ENCODE measurements around the gene TCN1.
A peak's percentile ranks its signal among the peaks of the same experiment; 100 is the strongest.
"Not testable (repeated sequence)": the region's sequence is repeated elsewhere in the genome, so short reads cannot be mapped to it uniquely, and the experiment has no call there.

TCN1 gene

GRCh38 chr11:59857439-59858434 is 8.6 kb downstream of the TCN1 start:
- DNase-seq: no peak

- no peak for DNase-seq
These were observed 11.4 kb downstream of the TCN1 start for GRCh38 chr11:59854871-59855270.

GRCh38 chr11:59851416-59851815 is 14.9 kb downstream of the TCN1 start:
- not testable (repeated sequence) for DNase-seq

- DNase-seq: not testable (repeated sequence)
These were observed 16.7 kb downstream of the TCN1 start for GRCh38 chr11:59849551-59849950.

- no peak for DNase-seq
These were observed 17.2 kb downstream of the TCN1 start for GRCh38 chr11:59849129-59849528.

GRCh38 chr11:59848439-59848838 is 17.8 kb downstream of the TCN1 start:
- DNase-seq: not testable (repeated sequence)

GRCh38 chr11:59847626-59848025 is 18.7 kb downstream of the TCN1 start:
- DNase-seq: no peak

GRCh38 chr11:59846556-59846955 is 19.7 kb downstream of the TCN1 start:
- no peak for DNase-seq

GRCh38 chr11:59845399-59845798 is 20.9 kb downstream of the TCN1 start, which contains the start of gene CBLIF:
TSS of gene CBLIF (minus strand) at chr11:59845499. CDS start at chr11:59845453, 46 bp downstream.
- no peak for DNase-seq

- no peak for DNase-seq
These were observed 24.0 kb downstream of the TCN1 start for GRCh38 chr11:59842316-59842715.

- no peak for DNase-seq
These were observed 24.8 kb downstream of the TCN1 start for GRCh38 chr11:59841514-59841913.

- no peak for DNase-seq
These were observed 26.7 kb downstream of the TCN1 start for GRCh38 chr11:59839615-59840014.

- DNase-seq: no peak
These were observed 32.7 kb downstream of the TCN1 start for GRCh38 chr11:59833602-59834001.

- no peak for DNase-seq
These were observed 36.9 kb downstream of the TCN1 start for GRCh38 chr11:59829358-59829757.

- no peak for DNase-seq
These were observed 43.2 kb downstream of the TCN1 start for GRCh38 chr11:59822989-59823566.

GRCh38 chr11:59818572-59818971 is 47.7 kb downstream of the TCN1 start:
- DNase-seq: no peak

GRCh38 chr11:59816434-59816833 is 49.9 kb downstream of the TCN1 start:
- not testable (repeated sequence) for DNase-seq

GRCh38 chr11:59815754-59816153 is 50.5 kb downstream of the TCN1 start:
- no peak for DNase-seq

GRCh38 chr11:59814021-59814420 is 52.3 kb downstream of the TCN1 start:
- no peak for DNase-seq

- no peak for DNase-seq
These were observed 52.9 kb downstream of the TCN1 start for GRCh38 chr11:59813364-59813763.

GRCh38 chr11:59812220-59812619 is 54.1 kb downstream of the TCN1 start:
- no peak for DNase-seq

GRCh38 chr11:59810911-59811259 is 55.4 kb downstream of the TCN1 start:
- no peak for DNase-seq

- DNase-seq: peak; percentile 85
These were observed 55.9 kb downstream of the TCN1 start, which contains the start of gene MRPL16 for GRCh38 chr11:59810189-59810910. TSS of gene MRPL16 (minus strand) at chr11:59810778. CDS start at chr11:59810658, 120 bp downstream.

Measured in activated CD4-positive, alpha-beta T cell treated with anti-CD3 and anti-CD28 coated beads for 1 hour (primary cell).